Measurements from ENCODE around the gene SDHD.
"Not testable (repeated sequence)": the region's sequence is repeated elsewhere in the genome, so short reads cannot be mapped to it uniquely, and the experiment has no call there.

The SDHD gene

GRCh38 chr11:112086422-112087191 is at the start of gene SDHD, which contains the start of gene TIMM8B:
SDHD (plus strand) TSS chr11:112086873; CDS start chr11:112086908, 35 bp downstream.
TIMM8B (minus strand) TSS chr11:112086756; CDS start chr11:112086723, 33 bp downstream.
- in situ Hi-C loops (cut with HindIII; ENCODE audit: low sequenced_read_pairs) = no loop called here

GRCh38 chr11:112037527-112037926 is 49.1 kb upstream of the SDHD start:
- in situ Hi-C loops (cut with HindIII; ENCODE audit: low sequenced_read_pairs) = no loop called here

- in situ Hi-C loops (cut with HindIII; ENCODE audit: low sequenced_read_pairs) = no loop called here
These were observed 44.3 kb upstream of the SDHD start for GRCh38 chr11:112042161-112042960.

GRCh38 chr11:112042961-112043304 is 43.7 kb upstream of the SDHD start:
- in situ Hi-C loops (cut with HindIII; ENCODE audit: low sequenced_read_pairs) = no loop called here

- in situ Hi-C loops (cut with HindIII; ENCODE audit: low sequenced_read_pairs) = no loop called here
These were observed 41.7 kb upstream of the SDHD start for GRCh38 chr11:112044961-112045360.

GRCh38 chr11:112046647-112047046 is 40.0 kb upstream of the SDHD start:
- in situ Hi-C loops (cut with HindIII; ENCODE audit: low sequenced_read_pairs) = not testable (repeated sequence)

- in situ Hi-C loops (cut with HindIII; ENCODE audit: low sequenced_read_pairs) = not testable (repeated sequence)
These were observed 38.4 kb upstream of the SDHD start for GRCh38 chr11:112048256-112048655.

- in situ Hi-C loops (cut with HindIII; ENCODE audit: low sequenced_read_pairs) = no loop called here
These were observed 36.9 kb upstream of the SDHD start for GRCh38 chr11:112049777-112050176.

- in situ Hi-C loops (cut with HindIII; ENCODE audit: low sequenced_read_pairs) = no loop called here
These were observed 36.0 kb upstream of the SDHD start for GRCh38 chr11:112050721-112051120.

GRCh38 chr11:112051768-112052167 is 34.9 kb upstream of the SDHD start:
- in situ Hi-C loops (cut with HindIII; ENCODE audit: low sequenced_read_pairs) = no loop called here

GRCh38 chr11:112057170-112057569 is 29.5 kb upstream of the SDHD start:
- in situ Hi-C loops (cut with HindIII; ENCODE audit: low sequenced_read_pairs) = no loop called here

GRCh38 chr11:112058103-112058502 is 28.6 kb upstream of the SDHD start:
- in situ Hi-C loops (cut with HindIII; ENCODE audit: low sequenced_read_pairs) = no loop called here

- in situ Hi-C loops (cut with HindIII; ENCODE audit: low sequenced_read_pairs) = loop anchor here (5.0 kb wide), 1 partner anchor 41 kb away; no protein-coding TSS in a partner anchor
These were observed 23.8 kb upstream of the SDHD start for GRCh38 chr11:112062923-112063322.

GRCh38 chr11:112073941-112074811 is 12.5 kb upstream of the SDHD start, which contains the start of the genes NKAPD1 and PIH1D2:
NKAPD1 (plus strand) TSS chr11:112074299; CDS start chr11:112075575, 1,276 bp downstream.
PIH1D2 (minus strand) TSS chr11:112074017; CDS start chr11:112073174, 843 bp downstream.
- in situ Hi-C loops (cut with HindIII; ENCODE audit: low sequenced_read_pairs) = no loop called here

GRCh38 chr11:112082729-112083128 is 3.9 kb upstream of the SDHD start:
- in situ Hi-C loops (cut with HindIII; ENCODE audit: low sequenced_read_pairs) = no loop called here

- in situ Hi-C loops (cut with HindIII; ENCODE audit: low sequenced_read_pairs) = no loop called here
These were observed 751 bp upstream of the SDHD start for GRCh38 chr11:112085822-112086421.

- in situ Hi-C loops (cut with HindIII; ENCODE audit: low sequenced_read_pairs) = no loop called here
These were observed 539 bp downstream of the SDHD start for GRCh38 chr11:112087212-112087611.

GRCh38 chr11:112095302-112095701 is 8.6 kb downstream of the SDHD start:
- in situ Hi-C loops (cut with HindIII; ENCODE audit: low sequenced_read_pairs) = not testable (repeated sequence)

- in situ Hi-C loops (cut with HindIII; ENCODE audit: low sequenced_read_pairs) = no loop called here
These were observed 9.5 kb downstream of the SDHD start for GRCh38 chr11:112096194-112096593.
